Stimulated activated CD4-positive, alpha-beta T cell treated with anti-CD3 and anti-CD28 coated beads, Interleukin-1b, Interleukin-23, amount 100 ng/mL, for 4 hours (primary cell): ENCODE data around the gene ERCC4.

Experiments used
- DNase-seq, 2 donors: peaks; one replicate each; pipeline ENCODE4 v3.0.0-alpha.2; 2020; ENCODE audit warnings: low read depth in 2 of 2

Gene ERCC4

DNA sequence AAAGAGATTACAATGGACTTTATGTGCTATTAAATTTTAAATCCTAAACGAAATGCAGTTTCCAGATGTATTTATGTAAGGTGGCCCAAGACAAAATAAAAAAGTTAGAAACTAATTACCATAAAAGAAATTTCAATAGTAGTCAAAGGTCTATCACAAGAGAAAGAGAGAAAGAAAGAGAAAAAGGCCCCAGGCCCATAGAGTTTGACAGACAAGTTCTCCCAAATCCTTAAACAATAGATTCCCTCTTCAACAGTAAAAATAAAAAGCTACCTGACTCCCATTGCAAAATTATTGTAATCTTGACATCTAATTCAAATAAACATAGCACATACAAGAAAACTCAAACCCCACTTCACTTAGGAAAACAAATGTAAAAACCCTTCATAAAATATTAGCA, 8.6 kb upstream of the ERCC4 start:
- DNase-seq = no peak

DNA sequence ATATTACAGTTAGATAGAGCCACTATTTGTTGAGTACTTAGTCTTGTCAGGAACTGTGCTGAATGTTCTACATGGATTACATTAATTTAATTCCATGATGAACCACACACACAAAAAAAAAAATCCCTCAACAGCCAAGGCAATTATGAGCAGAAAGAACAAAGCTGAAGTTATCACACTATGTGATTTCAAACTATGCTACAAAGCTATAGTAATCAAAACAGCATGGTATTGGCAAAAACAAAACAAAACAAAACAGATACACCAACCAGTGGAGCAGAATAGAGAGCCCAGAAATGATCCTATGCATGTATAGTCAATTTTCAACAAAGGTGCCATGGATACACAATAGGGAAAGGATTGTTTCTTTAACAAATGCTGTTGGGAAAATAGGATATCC, 8.1 kb upstream of the ERCC4 start:
- DNase-seq = no peak

DNA sequence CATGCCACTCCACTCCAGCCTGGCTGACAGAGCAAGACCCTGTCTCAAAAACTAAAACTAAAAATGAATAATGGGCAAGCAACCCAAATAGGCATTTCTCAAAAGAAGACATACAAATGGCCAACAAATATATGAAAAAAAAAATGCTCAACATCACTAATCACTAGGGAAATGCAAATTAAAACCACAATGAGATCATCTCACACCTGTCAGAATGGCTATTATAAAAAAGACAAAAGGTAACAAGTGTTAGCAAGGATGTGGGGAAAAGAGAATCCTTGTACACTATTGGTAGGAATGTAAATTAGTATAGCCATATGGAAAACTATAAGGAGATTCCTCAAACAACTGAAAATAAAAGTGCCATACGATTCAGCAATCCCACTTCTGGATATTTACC, 7.1 kb upstream of the ERCC4 start:
- DNase-seq = no peak

GRCh38 chr16:13913374-13914292, 6.3 kb upstream of the ERCC4 start:
- DNase-seq = no peak

GRCh38 chr16:13915033-13915635, 4.8 kb upstream of the ERCC4 start:
- no peak for DNase-seq

- DNase-seq = no peak
Observed at GRCh38 chr16:13919330-13919682, 648 bp upstream of the ERCC4 start.

- DNase-seq = peak in 1 of 2 donors; percentile 3
Observed at GRCh38 chr16:13920510-13920818, 510 bp downstream of the ERCC4 start.

DNA sequence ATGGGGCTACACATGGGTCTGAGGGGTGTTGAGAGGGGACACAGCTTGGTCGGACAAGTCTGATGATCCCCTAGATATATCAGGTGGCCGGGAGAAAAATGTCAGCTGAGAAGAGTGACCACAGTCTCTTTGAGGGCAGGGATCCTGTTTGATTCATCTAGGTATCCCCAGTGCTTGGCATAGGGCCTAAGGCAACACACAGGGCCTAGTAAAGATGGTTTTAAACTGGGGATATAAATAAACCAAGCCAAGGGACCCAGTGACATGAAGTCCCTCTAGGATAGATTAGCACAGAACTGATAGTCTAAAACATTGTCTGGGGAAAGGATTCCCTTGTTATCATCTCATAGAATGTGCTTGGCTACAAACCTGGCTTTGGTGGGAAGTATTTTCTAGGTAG, 1.4 kb downstream of the ERCC4 start:
- DNase-seq = no peak

- DNase-seq = no peak
Observed at GRCh38 chr16:13923703-13924298, 3.8 kb downstream of the ERCC4 start.

DNA sequence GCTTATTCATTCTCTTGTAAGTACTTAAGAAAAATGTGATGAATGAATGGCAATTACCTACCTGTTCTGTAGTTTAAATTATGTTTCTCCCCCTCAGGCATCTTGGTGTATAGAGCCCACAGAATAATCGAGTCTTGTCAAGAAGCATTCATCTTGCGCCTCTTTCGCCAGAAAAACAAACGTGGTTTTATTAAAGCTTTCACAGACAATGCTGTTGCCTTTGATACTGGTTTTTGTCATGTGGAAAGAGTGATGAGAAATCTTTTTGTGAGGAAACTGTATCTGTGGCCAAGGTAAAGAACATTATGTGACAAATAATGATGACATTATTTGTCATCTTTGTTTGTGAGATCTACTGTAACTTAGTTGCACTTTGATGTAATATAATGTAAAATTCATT, 6.5 kb downstream of the ERCC4 start:
- no peak for DNase-seq

DNA sequence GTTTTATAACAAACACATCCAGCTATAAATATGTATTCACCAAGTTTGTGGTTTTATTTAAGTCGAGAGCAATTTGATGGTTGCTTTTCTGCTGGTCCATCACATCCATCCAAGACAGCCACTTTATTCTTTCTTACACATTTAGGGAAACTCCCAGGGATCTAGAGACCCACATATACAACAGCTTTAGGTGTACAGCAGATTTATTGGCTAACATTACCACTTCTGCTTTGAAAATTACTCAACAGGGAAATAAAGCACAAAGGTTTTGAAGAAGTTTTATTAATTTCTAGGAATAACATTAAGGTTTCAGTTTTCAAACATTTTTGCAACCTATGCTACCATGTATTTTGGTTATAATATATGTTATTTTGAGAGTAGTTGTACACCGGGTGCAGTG, 6.9 kb downstream of the ERCC4 start:
- DNase-seq = no peak

DNA sequence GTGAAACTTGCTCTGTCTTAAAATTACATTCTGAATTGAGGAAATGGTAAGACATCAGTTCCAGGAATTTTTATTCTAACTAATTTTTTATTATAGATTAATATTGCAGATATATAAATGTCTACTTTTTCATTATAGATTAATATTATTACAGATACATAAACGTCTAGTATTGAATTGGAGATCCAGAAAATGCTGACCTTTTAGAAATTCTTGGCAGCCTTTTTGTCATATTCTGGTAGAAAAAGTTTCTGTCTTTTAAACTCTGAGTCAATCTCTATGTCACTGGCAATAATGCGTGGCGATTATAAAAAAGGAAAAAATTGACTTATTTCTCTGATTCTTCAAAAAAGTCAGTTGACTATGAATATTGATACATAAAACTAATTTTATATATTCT, 8.7 kb downstream of the ERCC4 start:
- DNase-seq = no peak

GRCh38 chr16:13931845-13932244, 11.9 kb downstream of the ERCC4 start:
- DNase-seq = no peak

DNA sequence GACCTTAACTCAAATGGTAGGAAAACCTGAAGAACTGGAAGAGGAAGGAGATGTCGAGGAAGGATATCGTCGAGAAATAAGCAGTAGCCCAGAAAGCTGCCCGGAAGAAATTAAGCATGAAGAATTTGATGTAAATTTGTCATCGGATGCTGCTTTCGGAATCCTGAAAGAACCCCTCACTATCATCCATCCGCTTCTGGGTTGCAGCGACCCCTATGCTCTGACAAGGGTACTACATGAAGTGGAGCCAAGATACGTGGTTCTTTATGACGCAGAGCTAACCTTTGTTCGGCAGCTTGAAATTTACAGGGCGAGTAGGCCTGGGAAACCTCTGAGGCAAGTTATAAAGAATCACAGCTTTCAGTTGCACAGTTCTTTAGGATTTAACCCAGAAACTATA, 15.5 kb downstream of the ERCC4 start:
- DNase-seq = no peak

DNA sequence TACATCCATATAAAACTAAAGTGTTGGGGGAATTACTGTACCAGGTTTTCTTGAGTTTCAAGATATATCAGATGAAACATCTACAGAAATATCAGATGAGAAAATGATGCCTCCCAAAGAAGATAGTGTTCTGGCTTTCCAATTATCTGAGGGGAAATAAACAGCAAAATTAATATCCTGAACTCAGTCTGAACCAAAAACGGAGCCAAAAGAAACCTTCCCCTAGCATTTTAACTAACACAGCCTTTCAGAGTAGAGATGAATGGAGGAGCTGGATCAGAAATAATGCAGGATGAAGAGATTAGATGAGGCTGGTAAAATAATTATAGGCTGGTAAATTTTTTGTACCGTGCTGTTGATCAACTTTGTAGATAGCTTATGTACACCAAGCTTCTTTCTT, 16.2 kb downstream of the ERCC4 start:
- no peak for DNase-seq

GRCh38 chr16:13936596-13937081, 16.7 kb downstream of the ERCC4 start:
- no peak for DNase-seq

- DNase-seq = no peak
Observed at GRCh38 chr16:13937411-13937810, 17.5 kb downstream of the ERCC4 start.

- no peak for DNase-seq
Observed at GRCh38 chr16:13938480-13938879, 18.5 kb downstream of the ERCC4 start.

- no peak for DNase-seq
Observed at GRCh38 chr16:13939821-13940220, 19.9 kb downstream of the ERCC4 start.

DNA sequence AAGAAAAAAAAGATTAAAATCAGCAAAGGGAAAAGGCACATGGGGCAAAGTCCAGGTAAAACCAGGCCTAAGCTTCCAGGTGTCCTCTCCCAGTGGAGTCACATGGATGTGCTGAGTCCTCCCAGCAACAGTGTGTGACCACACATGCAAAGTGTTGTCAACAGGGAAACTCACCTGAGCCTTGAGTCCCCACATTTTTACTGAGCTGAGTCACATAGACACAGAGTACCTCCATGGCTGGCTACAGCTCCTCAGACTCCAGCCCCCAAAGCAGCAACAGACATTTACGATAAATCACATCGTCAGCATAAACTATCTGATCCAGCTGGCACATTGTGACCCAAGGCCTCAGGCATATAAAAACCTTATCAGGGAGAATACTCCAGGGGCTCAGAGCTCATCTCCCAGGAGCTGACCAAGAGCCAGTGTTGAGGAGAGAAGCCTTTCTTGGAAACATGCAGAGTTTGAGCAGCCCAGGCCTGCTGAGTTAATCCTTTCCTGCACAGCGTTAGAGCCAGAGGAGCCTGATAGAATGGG, 20.5 kb downstream of the ERCC4 start:
- DNase-seq = no peak

GRCh38 chr16:13944816-13945215, 24.9 kb downstream of the ERCC4 start:
- no peak for DNase-seq

- DNase-seq = no peak
Observed at GRCh38 chr16:13945744-13946485, 26.0 kb downstream of the ERCC4 start.
